HepG2 (cell line): ENCODE measurements around the gene TRIM54. TPM values are rescaled to one million over a fixed set of nuclear protein-coding genes. Genes with fewer than 3 reads are reported as not detected.

ENCODE experiments used
- EEA1 ChIP-seq: sonication (generic); formaldehyde crosslinking; IDR thresholded peaks from 2 replicates; pipeline ENCODE4 v1.5.1; 2020; ENCODE audit warnings: mild to moderate bottlenecking, missing genetic modification reagents, borderline replicate concordance
- HNRNPLL ChIP-seq: fragments of 200-400 bp; formaldehyde crosslinking; IDR thresholded peaks from 2 replicates; pipeline ENCODE4 v1.6.1; 2017; ENCODE audit warnings: mild to moderate bottlenecking, low read depth, low read length; ENCODE audit not compliant: poor library complexity, severe bottlenecking
- MBD4 ChIP-seq: IDR thresholded peaks from 2 replicates; pipeline ENCODE4 v1.6.1; 2012; ENCODE audit warnings: low read length, inconsistent platforms, borderline replicate concordance
- PHF20 ChIP-seq: sonication (generic); formaldehyde crosslinking; IDR thresholded peaks from 2 replicates; pipeline ENCODE4 v1.5.0; 2020; ENCODE audit warnings: mild to moderate bottlenecking, missing genetic modification reagents
- PPARG ChIP-seq: conservative IDR thresholded peaks from 2 replicates; pipeline ENCODE4 v1.6.1; 2016; ENCODE audit warnings: missing biosample characterization, missing genetic modification reagents
- RAD51 ChIP-seq: fragments of 450-650 bp; IDR thresholded peaks from 2 replicates; pipeline ENCODE4 v1.6.1; 2016; ENCODE audit warnings: borderline replicate concordance
- RBFOX2 ChIP-seq: fragments of 200-400 bp; formaldehyde crosslinking; IDR thresholded peaks from 2 replicates; pipeline ENCODE4 v1.6.1; 2017; ENCODE audit warnings: low read depth, mild to moderate bottlenecking, low read length
- SP1 ChIP-seq, 2 experiments: fragments of 450-650 bp in 1 of 2; sonication (generic) in 1 of 2; formaldehyde crosslinking in 1 of 2; IDR thresholded peaks; 2 replicates each; pipeline versions ENCODE4 v1.4.0 to v1.6.1; 2016 to 2020; ENCODE audit warnings: missing genetic modification reagents in 1 of 2
- XRCC5 ChIP-seq: fragments of 200-400 bp; formaldehyde crosslinking; optimal IDR thresholded peaks from 2 replicates; pipeline ENCODE3; 2017; ENCODE audit warnings: mild to moderate bottlenecking, low read length
- ZMYM2 ChIP-seq: sonication (generic); formaldehyde crosslinking; IDR thresholded peaks from 2 replicates; pipeline ENCODE4 v1.8.0; 2022; ENCODE audit warnings: mild to moderate bottlenecking, missing genetic modification reagents
- ZNF577 ChIP-seq: sonication (generic); formaldehyde crosslinking; IDR thresholded peaks from 2 replicates; pipeline ENCODE4 v1.4.0; 2020; ENCODE audit warnings: mild to moderate bottlenecking, low read depth, missing genetic modification reagents, borderline replicate concordance
- ZNF703 ChIP-seq: sonication (generic); formaldehyde crosslinking; IDR thresholded peaks from 2 replicates; pipeline ENCODE4 v1.5.1; 2020; ENCODE audit warnings: missing genetic modification reagents, mild to moderate bottlenecking, moderate library complexity, borderline replicate concordance
- ZNF816 ChIP-seq: sonication (generic); formaldehyde crosslinking; IDR thresholded peaks from 2 replicates; pipeline ENCODE4 v1.8.0; 2022; ENCODE audit warnings: missing genetic modification reagents, mild to moderate bottlenecking, borderline replicate concordance
- polyA plus RNA-seq, 8 experiments: library from polyadenylated mRNA; depleted of rRNA in 3 of 8; stranded (reverse) in 7 of 8; unstranded in 1 of 8; fragments of >200 nt; fragmentation: Illumina TruSeq in 4 of 8; extraction: Trizol in 4 of 8; gene quantifications; 2 replicates each; pipeline versions ENCODE4 v1.2.1 to v1.2.3, GENCODE V29; 2011 to 2016; ENCODE audit warnings: low read depth in 4 of 8, missing spikeins in 1 of 8, mixed read lengths in 1 of 8; ENCODE audit not compliant: insufficient read depth in 1 of 8
- total RNA-seq, 5 experiments: library from RNA; depleted of rRNA; stranded (reverse); fragments of >200 nt; fragmentation: Illumina TruSeq; extraction: Trizol; gene quantifications; 2 replicates each; pipeline ENCODE4 v1.2.3, GENCODE V29; 2016; ENCODE audit warnings: low read depth in 1 of 5
- TF ChIP-seq, protein P1 (sequence below): sonication (generic); formaldehyde crosslinking; IDR thresholded peaks from 2 replicates; pipeline ENCODE4 v1.4.0; 2020; ENCODE audit warnings: missing genetic modification reagents
- TF ChIP-seq, protein P2 (sequence below): sonication (generic); formaldehyde crosslinking; IDR thresholded peaks from 2 replicates; pipeline ENCODE4 v1.5.0; 2020; ENCODE audit warnings: missing genetic modification reagents
- TF ChIP-seq, protein P3 (sequence below): sonication (generic); formaldehyde crosslinking; IDR thresholded peaks from 2 replicates; pipeline ENCODE4 v1.4.0; 2020; ENCODE audit warnings: missing genetic modification reagents, borderline replicate concordance
- TF ChIP-seq, protein P4 (sequence below): IDR thresholded peaks from 2 replicates; pipeline ENCODE4 v1.6.1; 2018; ENCODE audit warnings: missing genetic modification reagents

Gene TRIM54
- total and polyA plus RNA-seq, 2 of the 13 experiments (the other 11 are each of a cell fraction or from before 2014, with no cell fraction given) = 0.07 to 0.13 TPM

DNA sequence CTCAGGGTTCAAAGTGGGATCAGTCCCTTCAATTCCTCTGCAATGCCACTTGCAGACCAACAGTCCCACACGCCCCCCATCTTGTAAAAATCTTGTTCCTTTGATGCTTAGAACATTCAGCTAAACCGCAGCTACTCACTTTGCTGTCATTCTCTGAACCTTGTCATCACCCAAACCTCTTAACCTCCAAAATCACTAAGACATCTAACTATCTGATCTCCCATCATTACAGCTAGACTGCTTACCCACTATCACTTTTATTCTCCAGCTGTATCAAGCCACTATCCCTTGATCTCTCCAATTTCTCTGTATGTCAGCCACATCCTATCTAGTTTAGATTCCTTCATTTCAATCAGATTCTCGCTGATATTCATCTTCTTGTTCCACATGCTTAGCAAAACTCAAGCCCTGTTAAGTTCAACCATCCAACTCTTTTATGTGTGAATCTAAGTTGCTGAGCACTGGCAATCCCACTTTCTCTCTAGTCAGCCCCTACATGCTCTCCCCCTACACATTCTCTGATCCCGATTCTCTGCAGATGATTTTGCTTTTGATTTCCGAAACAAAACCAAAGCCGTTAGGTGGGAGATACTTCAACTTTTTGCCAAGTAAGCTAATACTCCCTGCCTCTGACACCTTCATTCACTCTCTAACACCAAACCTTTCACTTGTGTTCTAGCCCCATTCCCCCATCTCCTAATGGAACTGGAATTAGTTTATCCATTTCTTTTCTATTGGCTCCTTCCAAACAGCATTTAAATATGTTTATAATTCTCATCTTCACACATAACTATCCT is 69.8 kb downstream of the TRIM54 start (continued):
- TF ChIP-seq ZNF703 (CRISPR knock-in tag) = no peak
- no peak for TF ChIP-seq ZMYM2 (CRISPR knock-in tag)
- no peak for TF ChIP-seq PPARG (CRISPR knock-in tag)
- no peak for TF ChIP-seq MBD4
- TF ChIP-seq ZNF816 (CRISPR knock-in tag) = no peak
- TF ChIP-seq SP1 (IDR thresholded peaks at IDR 0.05) = no peak
- TF ChIP-seq SP1 (CRISPR knock-in tag; IDR thresholded peaks at IDR 0.05) = no peak
- TF ChIP-seq RAD51 = no peak
- no peak for TF ChIP-seq ZNF577 (CRISPR knock-in tag)
- TF ChIP-seq EEA1 (CRISPR knock-in tag) = no peak
- TF ChIP-seq, protein P1, sequence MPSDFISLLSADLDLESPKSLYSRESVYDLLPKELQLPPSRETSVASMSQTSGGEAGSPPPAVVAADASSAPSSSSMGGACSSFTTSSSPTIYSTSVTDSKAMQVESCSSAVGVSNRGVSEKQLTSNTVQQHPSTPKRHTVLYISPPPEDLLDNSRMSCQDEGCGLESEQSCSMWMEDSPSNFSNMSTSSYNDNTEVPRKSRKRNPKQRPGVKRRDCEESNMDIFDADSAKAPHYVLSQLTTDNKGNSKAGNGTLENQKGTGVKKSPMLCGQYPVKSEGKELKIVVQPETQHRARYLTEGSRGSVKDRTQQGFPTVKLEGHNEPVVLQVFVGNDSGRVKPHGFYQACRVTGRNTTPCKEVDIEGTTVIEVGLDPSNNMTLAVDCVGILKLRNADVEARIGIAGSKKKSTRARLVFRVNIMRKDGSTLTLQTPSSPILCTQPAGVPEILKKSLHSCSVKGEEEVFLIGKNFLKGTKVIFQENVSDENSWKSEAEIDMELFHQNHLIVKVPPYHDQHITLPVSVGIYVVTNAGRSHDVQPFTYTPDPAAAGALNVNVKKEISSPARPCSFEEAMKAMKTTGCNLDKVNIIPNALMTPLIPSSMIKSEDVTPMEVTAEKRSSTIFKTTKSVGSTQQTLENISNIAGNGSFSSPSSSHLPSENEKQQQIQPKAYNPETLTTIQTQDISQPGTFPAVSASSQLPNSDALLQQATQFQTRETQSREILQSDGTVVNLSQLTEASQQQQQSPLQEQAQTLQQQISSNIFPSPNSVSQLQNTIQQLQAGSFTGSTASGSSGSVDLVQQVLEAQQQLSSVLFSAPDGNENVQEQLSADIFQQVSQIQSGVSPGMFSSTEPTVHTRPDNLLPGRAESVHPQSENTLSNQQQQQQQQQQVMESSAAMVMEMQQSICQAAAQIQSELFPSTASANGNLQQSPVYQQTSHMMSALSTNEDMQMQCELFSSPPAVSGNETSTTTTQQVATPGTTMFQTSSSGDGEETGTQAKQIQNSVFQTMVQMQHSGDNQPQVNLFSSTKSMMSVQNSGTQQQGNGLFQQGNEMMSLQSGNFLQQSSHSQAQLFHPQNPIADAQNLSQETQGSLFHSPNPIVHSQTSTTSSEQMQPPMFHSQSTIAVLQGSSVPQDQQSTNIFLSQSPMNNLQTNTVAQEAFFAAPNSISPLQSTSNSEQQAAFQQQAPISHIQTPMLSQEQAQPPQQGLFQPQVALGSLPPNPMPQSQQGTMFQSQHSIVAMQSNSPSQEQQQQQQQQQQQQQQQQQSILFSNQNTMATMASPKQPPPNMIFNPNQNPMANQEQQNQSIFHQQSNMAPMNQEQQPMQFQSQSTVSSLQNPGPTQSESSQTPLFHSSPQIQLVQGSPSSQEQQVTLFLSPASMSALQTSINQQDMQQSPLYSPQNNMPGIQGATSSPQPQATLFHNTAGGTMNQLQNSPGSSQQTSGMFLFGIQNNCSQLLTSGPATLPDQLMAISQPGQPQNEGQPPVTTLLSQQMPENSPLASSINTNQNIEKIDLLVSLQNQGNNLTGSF (CRISPR knock-in tag) = no peak
- TF ChIP-seq XRCC5 = no peak
- TF ChIP-seq HNRNPLL = no peak
- TF ChIP-seq, protein P2, sequence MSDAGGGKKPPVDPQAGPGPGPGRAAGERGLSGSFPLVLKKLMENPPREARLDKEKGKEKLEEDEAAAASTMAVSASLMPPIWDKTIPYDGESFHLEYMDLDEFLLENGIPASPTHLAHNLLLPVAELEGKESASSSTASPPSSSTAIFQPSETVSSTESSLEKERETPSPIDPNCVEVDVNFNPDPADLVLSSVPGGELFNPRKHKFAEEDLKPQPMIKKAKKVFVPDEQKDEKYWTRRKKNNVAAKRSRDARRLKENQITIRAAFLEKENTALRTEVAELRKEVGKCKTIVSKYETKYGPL (CRISPR knock-in tag) = no peak
- TF ChIP-seq, protein P3, sequence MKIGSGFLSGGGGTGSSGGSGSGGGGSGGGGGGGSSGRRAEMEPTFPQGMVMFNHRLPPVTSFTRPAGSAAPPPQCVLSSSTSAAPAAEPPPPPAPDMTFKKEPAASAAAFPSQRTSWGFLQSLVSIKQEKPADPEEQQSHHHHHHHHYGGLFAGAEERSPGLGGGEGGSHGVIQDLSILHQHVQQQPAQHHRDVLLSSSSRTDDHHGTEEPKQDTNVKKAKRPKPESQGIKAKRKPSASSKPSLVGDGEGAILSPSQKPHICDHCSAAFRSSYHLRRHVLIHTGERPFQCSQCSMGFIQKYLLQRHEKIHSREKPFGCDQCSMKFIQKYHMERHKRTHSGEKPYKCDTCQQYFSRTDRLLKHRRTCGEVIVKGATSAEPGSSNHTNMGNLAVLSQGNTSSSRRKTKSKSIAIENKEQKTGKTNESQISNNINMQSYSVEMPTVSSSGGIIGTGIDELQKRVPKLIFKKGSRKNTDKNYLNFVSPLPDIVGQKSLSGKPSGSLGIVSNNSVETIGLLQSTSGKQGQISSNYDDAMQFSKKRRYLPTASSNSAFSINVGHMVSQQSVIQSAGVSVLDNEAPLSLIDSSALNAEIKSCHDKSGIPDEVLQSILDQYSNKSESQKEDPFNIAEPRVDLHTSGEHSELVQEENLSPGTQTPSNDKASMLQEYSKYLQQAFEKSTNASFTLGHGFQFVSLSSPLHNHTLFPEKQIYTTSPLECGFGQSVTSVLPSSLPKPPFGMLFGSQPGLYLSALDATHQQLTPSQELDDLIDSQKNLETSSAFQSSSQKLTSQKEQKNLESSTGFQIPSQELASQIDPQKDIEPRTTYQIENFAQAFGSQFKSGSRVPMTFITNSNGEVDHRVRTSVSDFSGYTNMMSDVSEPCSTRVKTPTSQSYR (CRISPR knock-in tag) = no peak
- 0 out of 2 replicates have a peak, but pooled peaks have one; percentile 25 for TF ChIP-seq RBFOX2
- TF ChIP-seq, protein P4, sequence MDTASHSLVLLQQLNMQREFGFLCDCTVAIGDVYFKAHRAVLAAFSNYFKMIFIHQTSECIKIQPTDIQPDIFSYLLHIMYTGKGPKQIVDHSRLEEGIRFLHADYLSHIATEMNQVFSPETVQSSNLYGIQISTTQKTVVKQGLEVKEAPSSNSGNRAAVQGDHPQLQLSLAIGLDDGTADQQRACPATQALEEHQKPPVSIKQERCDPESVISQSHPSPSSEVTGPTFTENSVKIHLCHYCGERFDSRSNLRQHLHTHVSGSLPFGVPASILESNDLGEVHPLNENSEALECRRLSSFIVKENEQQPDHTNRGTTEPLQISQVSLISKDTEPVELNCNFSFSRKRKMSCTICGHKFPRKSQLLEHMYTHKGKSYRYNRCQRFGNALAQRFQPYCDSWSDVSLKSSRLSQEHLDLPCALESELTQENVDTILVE (CRISPR knock-in tag) = no peak
- no peak for TF ChIP-seq PHF20
